Endothelial cell of umbilical vein (primary cell): Measurements from ENCODE around the gene BCL3. TPM values are rescaled to one million over a fixed set of nuclear protein-coding genes. Genes with fewer than 3 reads are reported as not detected.

Experiments
- BruUV-seq: library from RNA; stranded (reverse); fragments of 400-500 nt; replicated peaks from 2 replicates; lab custom pipeline; 2021; lab: Mats Ljungman, UMichigan
- CTCF ChIA-PET: fragments of 300-600, 350-600 bp; sonication (Branson Sonifier 250); formaldehyde crosslinking; loops from one replicate; lab custom pipeline; 2021; ENCODE audit warnings: antibody characterized with exemption, inconsistent platforms; lab: Charles Lee
- POLR2A ChIA-PET: fragments of 300-600, 350-600 bp; sonication (Branson Sonifier 250); formaldehyde crosslinking; loops from one replicate; lab custom pipeline; 2021; ENCODE audit warnings: antibody characterized with exemption, inconsistent platforms; lab: Charles Lee
- DNase-seq: peaks from one replicate; pipeline ENCODE4 v3.0.0-alpha.2; 2011; ENCODE audit warnings: low read depth, low spot score
- FAIRE-seq: peaks from 2 replicates; lab custom pipeline; 2011; peaks lifted over from hg19 to GRCh38; lab: Jason Lieb, UNC
- H2AFZ ChIP-seq: 2 replicates; pipeline ENCODE4 v1.6.0; 2012; ENCODE audit warnings: low read depth, low read length, control low read depth, inconsistent platforms
- H3K27ac ChIP-seq: 2 replicates; pipeline ENCODE4 v1.5.1; 2011; ENCODE audit warnings: low read depth, mild to moderate bottlenecking, control low read depth, low read length, moderate library complexity; ENCODE audit not compliant: insufficient read depth
- H3K27me3 ChIP-seq, 2 experiments: 2 replicates each; pipeline versions ENCODE4 v1.6.0 to v1.6.1; 2011; ENCODE audit warnings: low read length in 2 of 2, mixed read lengths in 1 of 2; ENCODE audit not compliant: control insufficient read depth in 2 of 2, insufficient read depth in 2 of 2
- H3K36me3 ChIP-seq, 2 experiments: 2 replicates in 1 of 2; 3 replicates in 1 of 2; pipeline ENCODE4 v1.5.1; 2011; ENCODE audit warnings: low read length in 2 of 2, mild to moderate bottlenecking in 1 of 2, moderate library complexity in 1 of 2; ENCODE audit not compliant: control insufficient read depth in 2 of 2, insufficient read depth in 2 of 2; ENCODE audit errors: extremely low read depth in 1 of 2
- H3K4me1 ChIP-seq: 3 replicates; pipeline ENCODE4 v1.5.1; 2011; ENCODE audit warnings: mild to moderate bottlenecking, low read length; ENCODE audit not compliant: control insufficient read depth, insufficient read depth; ENCODE audit errors: extremely low read depth
- H3K4me2 ChIP-seq: 2 replicates; pipeline ENCODE4 v1.6.1; 2011; ENCODE audit warnings: low read length, control low read depth, mixed read lengths; ENCODE audit not compliant: insufficient read depth
- H3K4me3 ChIP-seq, 3 experiments: fragments of 200-600 bp in 1 of 3; sonication (generic), shearing (Covaris generic) in 1 of 3; replicated peaks in 1 of 3; 2 replicates each; pipeline ENCODE4 v1.5.1; 2011 to 2016; ENCODE audit warnings: control low read depth in 3 of 3, low read length in 3 of 3, mild to moderate bottlenecking in 2 of 3, inconsistent platforms in 1 of 3, low read depth in 1 of 3, moderate library complexity in 1 of 3; ENCODE audit not compliant: insufficient read depth in 1 of 3
- H3K79me2 ChIP-seq: 2 replicates; pipeline ENCODE4 v1.6.0; 2012; ENCODE audit warnings: low read length, inconsistent platforms; ENCODE audit not compliant: control insufficient read depth, insufficient read depth
- H3K9ac ChIP-seq: replicated peaks from 2 replicates; pipeline ENCODE3; 2011; ENCODE audit warnings: low read length, control low read depth; ENCODE audit not compliant: insufficient read depth; ENCODE audit errors: extremely low read depth
- H3K9me1 ChIP-seq: replicated peaks from 3 replicates; pipeline ENCODE4 v1.6.0; 2011; ENCODE audit warnings: mild to moderate bottlenecking, low read length; ENCODE audit not compliant: control insufficient read depth, insufficient read depth; ENCODE audit errors: extremely low read depth
- H3K9me3 ChIP-seq: replicated peaks from 2 replicates; pipeline ENCODE4 v1.5.1; 2012; ENCODE audit warnings: low read length, inconsistent platforms; ENCODE audit not compliant: control insufficient read depth, insufficient read depth
- H4K20me1 ChIP-seq: replicated peaks from 2 replicates; pipeline ENCODE3; 2011; ENCODE audit warnings: mild to moderate bottlenecking, low read length; ENCODE audit not compliant: control insufficient read depth, insufficient read depth; ENCODE audit errors: extremely low read depth
- CTCF ChIP-seq, 2 donors: IDR thresholded peaks; 1 replicate in 1 of 2; 2 replicates in 1 of 2; pipeline ENCODE4 v1.5.1; 2011; ENCODE audit warnings: low read length in 2 of 2, mild to moderate bottlenecking in 2 of 2, moderate library complexity in 2 of 2, control low read depth in 1 of 2, inconsistent platforms in 1 of 2, low read depth in 1 of 2; ENCODE audit not compliant: insufficient read depth in 1 of 2; ENCODE audit errors: extremely low read depth in 1 of 2
- EZH2 ChIP-seq: IDR thresholded peaks from 2 replicates; pipeline ENCODE4 v1.6.1; 2012; ENCODE audit warnings: borderline replicate concordance, low read depth, mild to moderate bottlenecking, moderate library complexity, low read length, inconsistent platforms; ENCODE audit not compliant: severe bottlenecking
- FOS ChIP-seq: IDR thresholded peaks from 2 replicates; pipeline ENCODE4 v1.6.1; 2011; ENCODE audit warnings: mild to moderate bottlenecking, low read length, moderate library complexity, borderline replicate concordance; ENCODE audit not compliant: insufficient read depth
- GATA2 ChIP-seq: IDR thresholded peaks from 2 replicates; pipeline ENCODE4 v1.7.0; 2011; ENCODE audit warnings: low read depth, mild to moderate bottlenecking, moderate library complexity, mixed read lengths, low read length; ENCODE audit not compliant: insufficient read length, insufficient read depth
- JUN ChIP-seq: IDR thresholded peaks from 2 replicates; pipeline ENCODE4 v1.6.1; 2011; ENCODE audit warnings: borderline replicate concordance, low read depth; ENCODE audit not compliant: insufficient read length, insufficient read depth
- MYC ChIP-seq: IDR thresholded peaks from one replicate; pipeline ENCODE4 v1.6.1; 2011; ENCODE audit warnings: mild to moderate bottlenecking, low read depth, low read length
- POLR2A ChIP-seq: IDR thresholded peaks from 2 replicates; pipeline ENCODE4 v1.6.1; 2012; ENCODE audit warnings: low read depth, mild to moderate bottlenecking, control low read depth, low read length
- POLR2AphosphoS5 ChIP-seq: IDR thresholded peaks from 2 replicates; pipeline ENCODE4 v1.6.1; 2012; ENCODE audit warnings: low read depth, mild to moderate bottlenecking, control low read depth, low read length, moderate library complexity; ENCODE audit not compliant: insufficient read depth
- dilution Hi-C: fragments of 300-500 bp; cut with MboI; formaldehyde crosslinking; loops from one replicate; pipeline ENCODE4 v1.15.0; 2019; ENCODE audit warnings: low sequenced_read_pairs; ENCODE audit not compliant: extremely low pct_ligation_motif_present
- intact Hi-C: fragments of 100-400 bp; cut with micrococcal nuclease; formaldehyde crosslinking; loops from one replicate; pipeline ENCODE4 v1.10.0; 2022
- polyA plus RNA-seq, 4 experiments: library from polyadenylated mRNA; depleted of rRNA in 3 of 4; stranded (reverse) in 3 of 4; unstranded in 1 of 4; fragments of >200 nt; gene quantifications; 2 replicates each; pipeline versions ENCODE4 v1.2.1 to v1.2.3, GENCODE V29; 2011 to 2012; ENCODE audit warnings: missing spikeins in 1 of 4
- total RNA-seq: library from RNA; stranded (reverse); gene quantifications from 2 replicates; pipeline ENCODE4 v1.2.3, GENCODE V29; 2021
- TF ChIP-seq, protein P1 (sequence below): IDR thresholded peaks from 2 replicates; pipeline ENCODE4 v1.6.1; 2011; ENCODE audit not compliant: insufficient read depth, insufficient read length

The BCL3 gene
- total and polyA plus RNA-seq, 2 donors (not counting 3 experiments of a cell fraction or from before 2014, with no cell fraction given), result 11.0 to 26.9 TPM

GRCh38 chr19:44714597-44715169 lies 33.8 kb upstream of the BCL3 start:
- ChIA-PET CTCF (interaction anchor here (0.7 to 3.2 kb wide), 4 partner anchors 9 to 56 kb away, joined by 3 to 21 read pairs (median 9); no protein-coding TSS in a partner anchor), POLR2A (no interaction called here)
- Histone ChIP-seq H3K36me3 (peaks cover 0 to 4% of the 10 kb centered on the region in 2 experiments), H3K27me3 (no peaks in the 10 kb centered on the region), H3K9me3 (peaks cover 2% of the 10 kb centered on the region), H2AFZ (no peak overlapping the region), H3K9me1 (no peaks in the 10 kb centered on the region), H3K4me1 (peaks cover 26% of the 10 kb centered on the region), H3K9ac (no peak overlapping the region), H3K4me2 (no peak overlapping the region), H3K27ac (no peak overlapping the region), H3K79me2 (peaks cover 16% of the 10 kb centered on the region), H4K20me1 (no peaks in the 10 kb centered on the region), H3K4me3 (no peak overlapping the region)
- no peak for FAIRE-seq
- BruUV-seq, result no TSS peak
- intact Hi-C loops (no loop called here), dilution Hi-C loops (no loop called here)
- TF ChIP-seq JUN, result no peak
- TF ChIP-seq CTCF (IDR thresholded peaks at IDR 0.05; ENCODE audit: extremely low read depth in 1 of 2, insufficient read depth in 1 of 2, low read depth in 1 of 2, low read length in 2 of 2), result no peak
- TF ChIP-seq, protein P1, sequence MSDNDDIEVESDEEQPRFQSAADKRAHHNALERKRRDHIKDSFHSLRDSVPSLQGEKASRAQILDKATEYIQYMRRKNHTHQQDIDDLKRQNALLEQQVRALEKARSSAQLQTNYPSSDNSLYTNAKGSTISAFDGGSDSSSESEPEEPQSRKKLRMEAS, result no peak
- no peak for TF ChIP-seq GATA2
- no peak for TF ChIP-seq FOS
- no peak for TF ChIP-seq POLR2A
- no peak for TF ChIP-seq POLR2AphosphoS5
- no peak for TF ChIP-seq MYC
- no peak for TF ChIP-seq EZH2
- DNase-seq, result no peak
